Skin epidermis (tissue), 12 donors: ENCODE measurements around the gene FOSL2.

Source experiments
- H3K27ac ChIP-seq, 21 experiments: fragments of 200-600 bp; sonication (generic) in 11 of 21; one replicate each; pipeline ENCODE4 v1.5.0; 2020; ENCODE audit warnings: mild to moderate bottlenecking in 3 of 21, inconsistent platforms in 2 of 21, moderate library complexity in 2 of 21
- H3K4me3 ChIP-seq, 7 experiments: fragments of 200-600 bp; sonication (generic) in 2 of 7; one replicate each; pipeline ENCODE4 v1.5.0; 2020; ENCODE audit warnings: inconsistent platforms in 2 of 7, mild to moderate bottlenecking in 2 of 7, moderate library complexity in 1 of 7

Gene FOSL2

DNA sequence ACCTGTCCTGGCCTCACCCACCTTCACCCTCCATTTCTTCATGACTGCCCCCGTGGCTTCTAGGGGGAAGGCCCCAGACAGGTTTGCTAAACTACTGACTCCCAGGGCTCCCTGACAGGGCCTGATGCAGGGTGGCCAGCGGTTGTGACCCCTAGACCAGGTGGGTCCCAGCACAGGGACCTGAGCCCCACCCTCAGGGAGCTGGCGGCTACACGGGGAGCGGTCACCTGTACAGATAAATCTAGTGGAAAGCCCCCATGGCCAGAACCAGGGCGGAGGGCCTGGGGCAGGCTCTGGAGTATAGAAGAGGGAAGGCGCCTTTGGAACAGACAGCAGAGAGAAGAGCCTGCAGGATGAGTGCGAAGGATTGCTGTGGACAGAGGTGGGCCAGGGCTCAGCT, 60.7 kb downstream of the FOSL2 start:
- Histone ChIP-seq H3K4me3 (no peak overlapping the region), H3K27ac (peak overlapping the region in 18 of 21 experiments; percentile 12 to 85 (median 65))

DNA sequence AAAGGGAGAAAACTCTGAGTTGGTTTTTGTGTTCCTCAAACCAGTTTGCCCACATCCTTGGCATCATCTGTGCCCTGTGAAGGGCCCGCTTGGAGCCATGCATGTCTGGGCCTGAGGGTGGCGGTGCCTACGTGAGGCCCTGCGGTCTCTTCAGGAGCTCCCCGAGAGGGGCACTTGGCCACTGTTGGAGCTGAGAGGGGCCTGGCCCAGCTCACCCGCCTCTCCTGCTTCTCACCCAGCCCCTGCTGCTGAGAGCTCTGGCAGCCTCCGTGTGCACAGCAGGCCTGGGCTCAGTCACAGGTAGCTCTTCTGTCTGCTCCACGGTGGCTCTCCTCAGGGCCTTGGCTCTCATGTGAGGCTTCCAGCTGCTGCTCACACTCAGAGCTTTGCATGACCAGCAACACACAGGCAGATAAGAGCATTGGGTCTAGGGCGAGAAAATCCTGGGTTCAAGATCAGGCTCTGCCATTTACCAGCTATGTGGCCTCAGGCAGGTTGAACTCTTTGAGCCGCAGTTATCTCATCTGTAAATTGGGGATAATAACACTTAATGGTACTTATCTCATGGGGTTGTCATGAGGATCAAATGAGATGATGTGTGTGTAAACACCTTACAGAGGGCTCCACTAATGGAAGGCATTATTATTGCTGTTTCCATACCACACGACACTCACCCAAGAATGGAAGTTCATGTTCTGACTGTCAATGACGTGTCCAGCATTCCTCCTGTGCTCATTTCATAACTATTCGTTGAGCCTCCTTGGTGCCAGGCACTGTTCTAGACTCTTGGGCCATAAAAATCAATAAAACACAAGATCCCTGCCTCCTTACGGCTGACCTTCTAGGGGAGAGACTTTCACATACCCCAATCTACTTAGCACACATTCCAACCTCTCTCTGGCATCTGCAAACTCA, 61.6 kb downstream of the FOSL2 start:
- Histone ChIP-seq H3K27ac (peak overlapping the region in 16 of 21 experiments; percentile 24 to 85 (median 69)), H3K4me3 (no peak overlapping the region)

DNA sequence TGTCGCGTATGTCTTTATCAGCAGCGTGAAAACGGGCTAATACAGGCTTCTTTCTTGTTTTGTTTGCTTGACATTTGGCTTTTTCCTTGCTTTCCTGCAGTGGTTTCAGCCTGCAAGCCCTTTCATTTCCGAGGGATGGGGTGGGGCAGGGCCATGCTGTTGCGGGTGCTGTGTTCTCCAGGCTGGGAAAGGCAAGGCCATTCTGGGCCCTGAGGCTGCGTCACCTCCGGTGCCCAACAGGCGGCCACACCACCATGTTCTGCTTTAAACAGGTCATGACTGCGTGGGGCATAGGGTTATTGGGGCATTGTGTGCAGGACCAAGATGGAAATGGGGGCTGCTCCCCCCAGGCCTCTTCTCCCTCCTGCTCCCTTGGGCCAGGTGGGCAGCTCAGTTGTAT, 64.6 kb downstream of the FOSL2 start:
- H3K27ac ChIP-seq = no peak overlapping the region
- H3K4me3 ChIP-seq = no peak overlapping the region

DNA sequence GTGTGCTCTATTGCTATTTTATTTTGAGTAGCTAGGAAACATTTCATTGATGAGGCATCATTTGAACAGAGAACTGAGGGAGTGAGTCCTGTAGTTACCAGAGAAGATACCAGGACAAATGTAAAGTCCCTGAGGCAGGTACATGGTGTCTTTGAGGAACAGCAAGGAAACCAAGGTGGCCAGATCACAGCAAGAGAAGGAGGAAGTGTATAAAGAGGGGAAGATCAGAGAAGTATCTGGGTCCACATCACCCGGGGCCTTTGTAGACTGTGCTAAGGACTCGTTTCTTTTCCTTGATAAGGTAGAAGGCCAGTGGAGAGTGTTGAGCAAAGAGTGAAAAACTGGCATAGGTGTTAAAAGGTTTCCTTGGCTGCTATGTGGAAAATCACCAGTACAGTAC, 68.4 kb downstream of the FOSL2 start:
- Histone ChIP-seq H3K4me3 (no peak overlapping the region), H3K27ac (no peak overlapping the region)

DNA sequence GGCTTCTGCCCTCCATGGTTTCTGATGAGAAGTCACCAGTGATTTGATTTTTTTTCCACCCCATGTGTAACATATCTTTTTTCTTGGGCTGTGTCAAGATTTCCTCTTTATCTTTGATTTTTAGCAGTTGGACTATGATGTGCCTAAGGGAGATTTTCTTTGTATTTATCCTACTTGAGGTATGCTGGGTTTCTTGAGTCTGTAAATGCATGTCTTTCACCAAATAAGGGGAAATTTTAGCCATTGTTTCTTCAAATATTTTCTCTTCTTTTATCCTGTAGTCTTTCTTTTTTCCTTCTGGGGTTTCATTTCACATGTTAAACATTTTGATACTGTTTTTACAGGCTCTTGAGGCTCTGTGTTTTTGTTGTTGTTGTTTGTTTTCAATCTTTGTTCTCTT, 69.5 kb downstream of the FOSL2 start:
- no peak overlapping the region for H3K27ac ChIP-seq
- H3K4me3 ChIP-seq = no peak overlapping the region

DNA sequence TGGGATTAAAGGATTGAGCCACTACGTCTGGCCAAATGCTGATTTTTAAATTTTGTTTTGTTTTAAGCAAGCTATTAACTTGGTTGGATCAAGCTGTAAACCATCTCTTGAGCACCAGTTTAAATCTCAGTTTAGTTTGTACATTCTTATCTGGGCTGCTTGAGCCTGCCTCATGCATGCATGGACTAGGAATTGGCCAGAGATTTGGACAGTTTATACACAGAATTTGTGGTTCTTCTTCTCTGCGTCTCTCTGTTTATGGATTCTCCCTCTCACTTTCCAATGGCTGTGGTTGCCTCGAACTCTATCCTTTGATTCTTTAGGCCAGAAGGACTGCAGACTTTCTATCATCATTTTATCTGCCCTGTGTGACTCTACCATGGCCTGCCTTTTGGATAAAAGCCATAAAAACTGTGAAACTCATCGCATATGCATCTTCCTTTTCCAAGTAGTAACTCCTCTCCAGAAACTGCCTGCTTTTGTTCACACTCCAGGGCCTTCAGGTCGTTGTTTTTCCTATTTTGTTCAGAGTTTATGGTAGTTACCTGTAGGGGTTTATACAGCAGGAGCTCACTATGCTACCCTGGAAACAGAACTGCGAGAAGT, 70.7 kb downstream of the FOSL2 start:
- Histone ChIP-seq H3K4me3 (no peak overlapping the region), H3K27ac (no peak overlapping the region)

DNA sequence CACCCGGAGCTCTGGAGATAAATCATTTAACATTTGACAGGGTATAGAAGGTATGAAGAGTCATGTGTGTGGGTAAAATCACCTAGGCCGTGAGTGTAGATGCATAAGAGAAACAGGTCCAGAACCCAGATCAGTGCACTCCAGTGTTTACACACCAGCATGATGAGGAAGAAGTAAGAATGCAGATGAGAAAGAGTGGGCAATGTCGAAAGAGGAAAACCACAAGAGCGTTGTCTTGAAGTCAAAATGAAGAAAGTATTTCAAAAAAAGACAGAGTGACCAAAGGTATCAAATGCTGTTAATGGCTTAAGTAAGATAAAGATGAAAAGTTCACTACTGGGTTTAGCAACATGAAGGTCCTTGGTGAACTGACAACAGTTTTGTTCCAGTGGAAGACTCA, 71.2 kb downstream of the FOSL2 start:
- Histone ChIP-seq H3K27ac (no peak overlapping the region), H3K4me3 (no peak overlapping the region)

DNA sequence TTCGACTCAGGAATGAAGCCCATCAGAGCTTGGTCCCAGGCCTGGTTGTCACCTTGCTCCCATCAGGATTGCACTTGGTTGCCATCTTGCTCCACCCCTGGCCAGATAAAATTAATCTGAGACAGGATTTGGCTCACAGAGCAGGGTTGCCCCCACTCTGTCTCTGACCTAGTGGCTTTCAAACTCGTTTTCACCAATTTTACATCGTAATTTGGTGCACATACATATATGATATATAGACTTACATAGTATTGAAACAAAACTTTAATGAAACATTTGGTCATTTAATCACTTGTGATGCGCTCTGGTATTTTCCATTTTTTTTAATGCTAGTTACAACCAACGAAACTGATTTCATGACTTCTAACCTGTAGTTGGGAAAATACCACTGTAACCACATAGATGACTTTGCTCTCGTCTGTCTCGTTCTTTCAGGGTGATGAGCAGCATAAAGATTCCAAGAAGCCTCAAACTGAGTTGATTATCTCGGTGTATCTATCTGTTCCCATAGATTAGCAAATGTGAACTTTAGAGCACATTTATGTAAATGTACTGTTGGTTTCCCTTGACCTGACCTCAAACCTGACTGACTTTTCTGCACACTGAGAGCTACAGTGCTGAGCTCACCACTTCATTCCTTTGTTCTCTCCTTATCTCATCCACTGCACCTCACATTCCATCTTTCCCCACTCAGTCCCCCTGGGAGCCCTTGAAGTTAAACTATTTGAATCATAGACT, 72.7 kb downstream of the FOSL2 start:
- no peak overlapping the region for H3K4me3 ChIP-seq
- no peak overlapping the region for H3K27ac ChIP-seq
